ENCODE results near the gene CUL4A. TPM values are rescaled to one million over a fixed set of nuclear protein-coding genes. Genes with fewer than 3 reads are reported as not detected.

The CUL4A gene
- total and polyA plus RNA-seq, 2 experiments from 2014 or later: 67.5 to 195 TPM

DNA sequence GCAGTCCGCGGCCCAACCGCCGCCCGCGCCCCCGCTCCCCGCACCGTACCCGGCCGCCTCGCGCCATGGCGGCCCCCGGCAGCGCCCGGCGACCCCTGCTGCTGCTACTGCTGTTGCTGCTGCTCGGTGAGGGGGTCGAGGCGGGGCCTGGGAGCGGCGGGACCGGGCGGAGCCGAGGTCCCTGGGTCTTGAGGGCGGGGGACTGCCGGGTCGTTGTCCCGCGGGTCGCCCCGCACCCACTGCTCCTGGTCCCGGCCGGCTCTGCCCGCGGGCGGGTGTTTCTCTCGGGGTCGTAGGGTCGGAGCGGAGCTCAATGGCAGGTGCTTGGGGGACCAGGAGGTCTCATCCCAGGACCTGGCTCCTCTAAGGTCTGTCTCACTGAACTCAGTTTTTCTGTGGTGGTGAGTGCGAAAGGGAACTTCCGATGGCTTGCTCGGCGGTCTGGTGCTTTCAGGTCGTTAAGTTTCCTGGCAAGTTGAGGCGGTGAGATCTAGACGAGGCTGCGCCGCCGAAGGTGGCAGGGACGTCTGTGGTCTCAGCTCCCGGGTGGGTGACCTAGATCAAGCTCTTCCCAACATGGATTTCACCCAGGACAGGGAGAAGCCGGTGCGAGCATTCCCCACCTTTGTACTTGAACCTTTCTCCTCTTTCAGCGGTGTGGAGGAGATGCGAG is 88.1 kb downstream of the CUL4A start:
- H3K4me2 ChIP-seq: peak overlapping the region; percentile 99
- H3K27me3 Mint-ChIP-seq (ENCODE audit: insufficient read depth, low read depth, poor library complexity): peaks cover 19% of the 10 kb centered on the region
- no peaks in the 10 kb centered on the region for H3K36me3 ChIP-seq (ENCODE audit: insufficient read depth)
- H3K79me2 ChIP-seq (replicated peaks; ENCODE audit: insufficient read depth): peaks cover 51% of the 10 kb centered on the region
- peaks cover 4% of the 10 kb centered on the region; the same call in 1 of the 2 replicates for H3K4me1 ChIP-seq (ENCODE audit: insufficient read depth)
- H3K9me2 ChIP-seq (ENCODE audit: insufficient read depth): no peaks in the 10 kb centered on the region
- H2AFZ ChIP-seq: peak overlapping the region; percentile 47; the same call in 1 of the 2 replicates
- peaks cover 5% of the 10 kb centered on the region for H4K20me1 ChIP-seq (replicated peaks; ENCODE audit: insufficient read depth)
- H3K4me1 Mint-ChIP-seq: peaks cover 12% of the 10 kb centered on the region
- no peak for TF ChIP-seq JUNB (IDR thresholded peaks at IDR 0.05; ENCODE audit: unreplicated experiment)
- TF ChIP-seq, protein P1, sequence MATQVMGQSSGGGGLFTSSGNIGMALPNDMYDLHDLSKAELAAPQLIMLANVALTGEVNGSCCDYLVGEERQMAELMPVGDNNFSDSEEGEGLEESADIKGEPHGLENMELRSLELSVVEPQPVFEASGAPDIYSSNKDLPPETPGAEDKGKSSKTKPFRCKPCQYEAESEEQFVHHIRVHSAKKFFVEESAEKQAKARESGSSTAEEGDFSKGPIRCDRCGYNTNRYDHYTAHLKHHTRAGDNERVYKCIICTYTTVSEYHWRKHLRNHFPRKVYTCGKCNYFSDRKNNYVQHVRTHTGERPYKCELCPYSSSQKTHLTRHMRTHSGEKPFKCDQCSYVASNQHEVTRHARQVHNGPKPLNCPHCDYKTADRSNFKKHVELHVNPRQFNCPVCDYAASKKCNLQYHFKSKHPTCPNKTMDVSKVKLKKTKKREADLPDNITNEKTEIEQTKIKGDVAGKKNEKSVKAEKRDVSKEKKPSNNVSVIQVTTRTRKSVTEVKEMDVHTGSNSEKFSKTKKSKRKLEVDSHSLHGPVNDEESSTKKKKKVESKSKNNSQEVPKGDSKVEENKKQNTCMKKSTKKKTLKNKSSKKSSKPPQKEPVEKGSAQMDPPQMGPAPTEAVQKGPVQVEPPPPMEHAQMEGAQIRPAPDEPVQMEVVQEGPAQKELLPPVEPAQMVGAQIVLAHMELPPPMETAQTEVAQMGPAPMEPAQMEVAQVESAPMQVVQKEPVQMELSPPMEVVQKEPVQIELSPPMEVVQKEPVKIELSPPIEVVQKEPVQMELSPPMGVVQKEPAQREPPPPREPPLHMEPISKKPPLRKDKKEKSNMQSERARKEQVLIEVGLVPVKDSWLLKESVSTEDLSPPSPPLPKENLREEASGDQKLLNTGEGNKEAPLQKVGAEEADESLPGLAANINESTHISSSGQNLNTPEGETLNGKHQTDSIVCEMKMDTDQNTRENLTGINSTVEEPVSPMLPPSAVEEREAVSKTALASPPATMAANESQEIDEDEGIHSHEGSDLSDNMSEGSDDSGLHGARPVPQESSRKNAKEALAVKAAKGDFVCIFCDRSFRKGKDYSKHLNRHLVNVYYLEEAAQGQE (IDR thresholded peaks at IDR 0.05; ENCODE audit: unreplicated experiment): no peak
- TF ChIP-seq CREB1 (CRISPR knock-in tag; IDR thresholded peaks at IDR 0.05; ENCODE audit: low read depth): no peak
- TF ChIP-seq ETS1 (IDR thresholded peaks at IDR 0.05): no peak
- TF ChIP-seq EZH2phosphoT487 (IDR thresholded peaks at IDR 0.05; ENCODE audit: unreplicated experiment): no peak
- TF ChIP-seq, protein P2, sequence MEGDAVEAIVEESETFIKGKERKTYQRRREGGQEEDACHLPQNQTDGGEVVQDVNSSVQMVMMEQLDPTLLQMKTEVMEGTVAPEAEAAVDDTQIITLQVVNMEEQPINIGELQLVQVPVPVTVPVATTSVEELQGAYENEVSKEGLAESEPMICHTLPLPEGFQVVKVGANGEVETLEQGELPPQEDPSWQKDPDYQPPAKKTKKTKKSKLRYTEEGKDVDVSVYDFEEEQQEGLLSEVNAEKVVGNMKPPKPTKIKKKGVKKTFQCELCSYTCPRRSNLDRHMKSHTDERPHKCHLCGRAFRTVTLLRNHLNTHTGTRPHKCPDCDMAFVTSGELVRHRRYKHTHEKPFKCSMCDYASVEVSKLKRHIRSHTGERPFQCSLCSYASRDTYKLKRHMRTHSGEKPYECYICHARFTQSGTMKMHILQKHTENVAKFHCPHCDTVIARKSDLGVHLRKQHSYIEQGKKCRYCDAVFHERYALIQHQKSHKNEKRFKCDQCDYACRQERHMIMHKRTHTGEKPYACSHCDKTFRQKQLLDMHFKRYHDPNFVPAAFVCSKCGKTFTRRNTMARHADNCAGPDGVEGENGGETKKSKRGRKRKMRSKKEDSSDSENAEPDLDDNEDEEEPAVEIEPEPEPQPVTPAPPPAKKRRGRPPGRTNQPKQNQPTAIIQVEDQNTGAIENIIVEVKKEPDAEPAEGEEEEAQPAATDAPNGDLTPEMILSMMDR (conservative IDR thresholded peaks at IDR 0.05; ENCODE audit: low read depth in 2 of 2): no peak
- TF ChIP-seq ZNF462 (CRISPR knock-in tag; IDR thresholded peaks at IDR 0.05): no peak
- TF ChIP-seq EZH2 (IDR thresholded peaks at IDR 0.05; ENCODE audit: low read depth, unreplicated experiment): no peak
- TF ChIP-seq ZNF331 (CRISPR knock-in tag; IDR thresholded peaks at IDR 0.05; ENCODE audit: low read depth): no peak
- no peak for TF ChIP-seq POLR2AphosphoS5 (IDR thresholded peaks at IDR 0.05; ENCODE audit: low read depth)
- no peak for TF ChIP-seq STAT1 (IDR thresholded peaks at IDR 0.05; ENCODE audit: unreplicated experiment)
- TF ChIP-seq NANOG (IDR thresholded peaks at IDR 0.05; ENCODE audit: borderline replicate concordance): no peak
- TF ChIP-seq ZNF114 (CRISPR knock-in tag; IDR thresholded peaks at IDR 0.05): no peak
- peak overlapping the region; percentile 97 for H3K4me3 Mint-ChIP-seq
- H3K9me3 Mint-ChIP-seq: peaks cover 8% of the 10 kb centered on the region; the same call in 2 of the 3 replicates
- no peak for ATAC-seq
- H3K27me3 ChIP-seq (ENCODE audit: insufficient read depth): no peaks in the 10 kb centered on the region
- peak overlapping the region; percentile 97 for H3K27ac Mint-ChIP-seq
- 0 out of 2 replicates have a peak, but pooled peaks cover 13% of the 10 kb centered on the region for H3F3A ChIP-seq (replicated peaks; ENCODE audit: low read depth)
- H3K27ac ChIP-seq (ENCODE audit: low read depth): peak overlapping the region; percentile 45; the same call in 1 of the 2 replicates
- H3K36me3 Mint-ChIP-seq (ENCODE audit: low read depth): peaks cover 8% of the 10 kb centered on the region; the same call in 2 of the 3 replicates
- peak; percentile 34 for DNase-seq (ENCODE audit: low spot score)
- peak overlapping the region; percentile 90 for H3K4me3 ChIP-seq
